ENCODE data around the gene CES2.

The CES2 gene

GRCh38 chr16:66902648-66903543 lies 32.4 kb upstream of the CES2 start:
- DNase-seq (ENCODE audit: low read depth in 2 of 2) = no peak

GRCh38 chr16:66903544-66904427 lies 31.5 kb upstream of the CES2 start:
- DNase-seq (ENCODE audit: low read depth in 2 of 2) = no peak

- no peak for DNase-seq (ENCODE audit: low read depth in 2 of 2)
Measured at GRCh38 chr16:66904428-66904845, 30.9 kb upstream of the CES2 start.

- DNase-seq (ENCODE audit: low read depth in 2 of 2) = no peak
Measured at GRCh38 chr16:66904846-66905632, 30.3 kb upstream of the CES2 start.

- DNase-seq (ENCODE audit: low read depth in 2 of 2) = no peak
Measured at GRCh38 chr16:66905633-66906539, 29.4 kb upstream of the CES2 start.

- no peak for DNase-seq (ENCODE audit: low read depth in 2 of 2)
Measured at GRCh38 chr16:66906916-66907836, 28.1 kb upstream of the CES2 start.

- DNase-seq (ENCODE audit: low read depth in 2 of 2) = no peak
Measured at GRCh38 chr16:66908116-66908515, 27.2 kb upstream of the CES2 start.

GRCh38 chr16:66908762-66909559 lies 26.4 kb upstream of the CES2 start:
- no peak for DNase-seq (ENCODE audit: low read depth in 2 of 2)

- no peak for DNase-seq (ENCODE audit: low read depth in 2 of 2)
Measured at GRCh38 chr16:66910175-66910940, 25.0 kb upstream of the CES2 start.

- no peak for DNase-seq (ENCODE audit: low read depth in 2 of 2)
Measured at GRCh38 chr16:66911112-66911511, 24.2 kb upstream of the CES2 start.

GRCh38 chr16:66911801-66912200 lies 23.5 kb upstream of the CES2 start:
- no peak for DNase-seq (ENCODE audit: low read depth in 2 of 2)

- DNase-seq (ENCODE audit: low read depth in 2 of 2) = no peak
Measured at GRCh38 chr16:66913081-66913480, 22.2 kb upstream of the CES2 start.

GRCh38 chr16:66913711-66914110 lies 21.6 kb upstream of the CES2 start:
- no peak for DNase-seq (ENCODE audit: low read depth in 2 of 2)

- DNase-seq (ENCODE audit: low read depth in 2 of 2) = no peak
Measured at GRCh38 chr16:66914541-66914940, 20.8 kb upstream of the CES2 start.

GRCh38 chr16:66915041-66915440 lies 20.3 kb upstream of the CES2 start:
- DNase-seq (ENCODE audit: low read depth in 2 of 2) = no peak

- DNase-seq (ENCODE audit: low read depth in 2 of 2) = no peak
Measured at GRCh38 chr16:66916518-66916917, 18.8 kb upstream of the CES2 start.

- DNase-seq (ENCODE audit: low read depth in 2 of 2) = no peak
Measured at GRCh38 chr16:66917741-66918140, 17.6 kb upstream of the CES2 start.

- DNase-seq (ENCODE audit: low read depth in 2 of 2) = no peak
Measured at GRCh38 chr16:66918355-66918754, 17.0 kb upstream of the CES2 start.
